Activated naive CD4-positive, alpha-beta T cell treated with anti-CD3 and anti-CD28 coated beads, Interleukin-2, amount 10 ng/mL, durations not matched to agents 7 days and 5 days (primary cell): ENCODE measurements around the gene SYTL1.

ENCODE experiments used
- CTCF ChIA-PET: fragments of 350-600 bp; sonication (Branson Sonifier 250); formaldehyde crosslinking; loops from one replicate; lab custom pipeline; 2021; ENCODE audit warnings: antibody characterized with exemption; lab: Charles Lee
- DNase-seq: peaks from one replicate; pipeline ENCODE4 v3.0.0-alpha.2; 2020
- H3K27ac Mint-ChIP-seq: one replicate; pipeline ENCODE4 v1.8.0; 2021; ENCODE audit warnings: mild to moderate bottlenecking, moderate library complexity, mixed read lengths
- H3K27me3 Mint-ChIP-seq: one replicate; pipeline ENCODE4 v1.8.0; 2021; ENCODE audit warnings: mild to moderate bottlenecking, mixed read lengths
- H3K36me3 Mint-ChIP-seq: one replicate; pipeline ENCODE4 v1.8.0; 2021; ENCODE audit warnings: mixed read lengths
- H3K4me1 Mint-ChIP-seq: one replicate; pipeline ENCODE4 v1.8.0; 2021; ENCODE audit warnings: mixed read lengths
- H3K4me3 Mint-ChIP-seq: one replicate; pipeline ENCODE4 v1.8.0; 2021; ENCODE audit warnings: mild to moderate bottlenecking, moderate library complexity, mixed read lengths
- H3K9me3 Mint-ChIP-seq: one replicate; pipeline ENCODE4 v1.8.0; 2021; ENCODE audit warnings: mixed read lengths

SYTL1 gene

GRCh38 chr1:27394925-27395324 is 53.1 kb downstream of the SYTL1 start:
- DNase-seq = no peak
- CTCF ChIA-PET = interaction anchor here (0.9 to 19.8 kb wide), 16 partner anchors 13 to 349 kb away, joined by 3 to 536 read pairs (median 5); partner anchors contain the start of genes AHDC1 and MAP3K6
- no peaks in the 10 kb centered on the region for H3K9me3 Mint-ChIP-seq
- no peak overlapping the region for H3K27ac Mint-ChIP-seq
- no peak overlapping the region for H3K4me3 Mint-ChIP-seq
- no peaks in the 10 kb centered on the region for H3K36me3 Mint-ChIP-seq
- peaks cover 22% of the 10 kb centered on the region for H3K4me1 Mint-ChIP-seq
- H3K27me3 Mint-ChIP-seq = peaks cover 23% of the 10 kb centered on the region

- peaks cover 18% of the 10 kb centered on the region for H3K27me3 Mint-ChIP-seq
- DNase-seq = peak; percentile 88
- no peaks in the 10 kb centered on the region for H3K9me3 Mint-ChIP-seq
- no peak overlapping the region for H3K27ac Mint-ChIP-seq
- H3K4me1 Mint-ChIP-seq = peaks cover 22% of the 10 kb centered on the region
- no peak overlapping the region for H3K4me3 Mint-ChIP-seq
- CTCF ChIA-PET = interaction anchor here (0.6 to 19.8 kb wide), 19 partner anchors 12 to 350 kb away, joined by 3 to 536 read pairs (median 4); partner anchors contain the start of genes AHDC1 and MAP3K6
- no peaks in the 10 kb centered on the region for H3K36me3 Mint-ChIP-seq
Measured at GRCh38 chr1:27395441-27396195, 53.8 kb downstream of the SYTL1 start.

GRCh38 chr1:27397110-27397509 is 55.3 kb downstream of the SYTL1 start:
- no peak overlapping the region for H3K4me3 Mint-ChIP-seq
- H3K9me3 Mint-ChIP-seq = no peaks in the 10 kb centered on the region
- H3K4me1 Mint-ChIP-seq = peaks cover 15% of the 10 kb centered on the region
- CTCF ChIA-PET = interaction anchor here (0.8 to 19.8 kb wide), 8 partner anchors 14 to 304 kb away, joined by 3 to 536 read pairs (median 8); partner anchors contain the start of gene AHDC1
- H3K36me3 Mint-ChIP-seq = no peaks in the 10 kb centered on the region
- H3K27me3 Mint-ChIP-seq = peaks cover 3% of the 10 kb centered on the region
- no peak for DNase-seq
- no peak overlapping the region for H3K27ac Mint-ChIP-seq

- no peak overlapping the region for H3K4me3 Mint-ChIP-seq
- H3K27ac Mint-ChIP-seq = no peak overlapping the region
- no peaks in the 10 kb centered on the region for H3K27me3 Mint-ChIP-seq
Measured at GRCh38 chr1:27397749-27398148, 55.9 kb downstream of the SYTL1 start.

GRCh38 chr1:27398405-27399149 is 56.8 kb downstream of the SYTL1 start:
- no peak for DNase-seq
- Mint-ChIP-seq H3K9me3 (no peaks in the 10 kb centered on the region), H3K27me3 (no peaks in the 10 kb centered on the region), H3K27ac (peak overlapping the region; percentile 19), H3K4me1 (peaks cover 14% of the 10 kb centered on the region), H3K36me3 (no peaks in the 10 kb centered on the region), H3K4me3 (no peak overlapping the region)
- CTCF ChIA-PET = interaction anchor here (1.2 to 19.8 kb wide), 6 partner anchors 11 to 264 kb away, joined by 3 to 536 read pairs (median 5); partner anchors contain the start of genes AHDC1 and MAP3K6

More at GRCh38 chr1:27397749-27398148, 55.9 kb downstream of the SYTL1 start:
- H3K4me1 Mint-ChIP-seq = peaks cover 11% of the 10 kb centered on the region
- no peaks in the 10 kb centered on the region for H3K9me3 Mint-ChIP-seq
- DNase-seq = no peak
- H3K36me3 Mint-ChIP-seq = no peaks in the 10 kb centered on the region
- CTCF ChIA-PET = interaction anchor here (1.2 to 19.8 kb wide), 8 partner anchors 10 to 265 kb away, joined by 3 to 536 read pairs (median 8); partner anchors contain the start of genes AHDC1 and MAP3K6

- Mint-ChIP-seq H3K4me1 (peaks cover 23% of the 10 kb centered on the region), H3K27ac (peak overlapping the region; percentile 19), H3K36me3 (no peaks in the 10 kb centered on the region), H3K27me3 (no peaks in the 10 kb centered on the region), H3K4me3 (no peak overlapping the region), H3K9me3 (no peaks in the 10 kb centered on the region)
- no peak for DNase-seq
- CTCF ChIA-PET = interaction anchor here (2.2 to 19.8 kb wide), 3 partner anchors 98 to 264 kb away, joined by 7 to 536 read pairs (median 103); partner anchors contain the start of gene AHDC1
Measured at GRCh38 chr1:27399251-27400025, 57.6 kb downstream of the SYTL1 start.

- CTCF ChIA-PET = interaction anchor here (10.3 to 19.8 kb wide), 2 partner anchors 99 to 206 kb away, joined by 103 to 536 read pairs; partner anchors contain the start of gene AHDC1
- DNase-seq = no peak
- no peaks in the 10 kb centered on the region for H3K27me3 Mint-ChIP-seq
Measured at GRCh38 chr1:27400082-27400962, 58.5 kb downstream of the SYTL1 start.

GRCh38 chr1:27400963-27401341 is 59.1 kb downstream of the SYTL1 start:
- no peak for DNase-seq
- CTCF ChIA-PET = interaction anchor here (0.9 to 10.3 kb wide), 5 partner anchors 10 to 206 kb away, joined by 3 to 103 read pairs (median 4); partner anchors contain the start of gene AHDC1
- Mint-ChIP-seq H3K4me3 (no peak overlapping the region), H3K4me1 (peaks cover 18% of the 10 kb centered on the region), H3K9me3 (no peaks in the 10 kb centered on the region), H3K27me3 (no peaks in the 10 kb centered on the region), H3K36me3 (no peaks in the 10 kb centered on the region), H3K27ac (no peak overlapping the region)

More at GRCh38 chr1:27400082-27400962, 58.5 kb downstream of the SYTL1 start:
- Mint-ChIP-seq H3K4me3 (no peak overlapping the region), H3K27ac (no peak overlapping the region), H3K36me3 (no peaks in the 10 kb centered on the region), H3K4me1 (peaks cover 22% of the 10 kb centered on the region), H3K9me3 (no peaks in the 10 kb centered on the region)

GRCh38 chr1:27402349-27402754 is 60.5 kb downstream of the SYTL1 start:
- no peak overlapping the region for H3K27ac Mint-ChIP-seq
- no peaks in the 10 kb centered on the region for H3K27me3 Mint-ChIP-seq
- peaks cover 18% of the 10 kb centered on the region for H3K4me1 Mint-ChIP-seq
- H3K4me3 Mint-ChIP-seq = no peak overlapping the region
- DNase-seq = no peak
- CTCF ChIA-PET = interaction anchor here (0.7 to 10.3 kb wide), 19 partner anchors 9 to 261 kb away, joined by 3 to 103 read pairs (median 4); partner anchors contain the start of gene AHDC1
- H3K36me3 Mint-ChIP-seq = peaks cover 10% of the 10 kb centered on the region
- no peaks in the 10 kb centered on the region for H3K9me3 Mint-ChIP-seq

- Mint-ChIP-seq H3K4me1 (peaks cover 18% of the 10 kb centered on the region), H3K27ac (no peak overlapping the region), H3K9me3 (no peaks in the 10 kb centered on the region), H3K4me3 (no peak overlapping the region), H3K36me3 (peaks cover 15% of the 10 kb centered on the region), H3K27me3 (no peaks in the 10 kb centered on the region)
- CTCF ChIA-PET = interaction anchor here (0.8 to 10.3 kb wide), 15 partner anchors 8 to 260 kb away, joined by 3 to 103 read pairs (median 4); partner anchors contain the start of gene AHDC1
- no peak for DNase-seq
Measured at GRCh38 chr1:27403065-27403726, 61.4 kb downstream of the SYTL1 start.
